HUES64 (cell line): ENCODE data around the gene FSTL3.

Experiments used
- H3K27ac ChIP-seq: 2 replicates; pipeline ENCODE4 v1.7.0; 2013; ENCODE audit warnings: low read depth, low read length, inconsistent platforms
- H3K27me3 ChIP-seq: 2 replicates; pipeline ENCODE4 v1.6.1; 2013; ENCODE audit warnings: mild to moderate bottlenecking, low read length; ENCODE audit not compliant: insufficient read depth
- H3K36me3 ChIP-seq: 2 replicates; pipeline ENCODE4 v1.6.1; 2013; ENCODE audit warnings: mild to moderate bottlenecking, low read length; ENCODE audit not compliant: insufficient read depth
- H3K4me1 ChIP-seq: 2 replicates; pipeline ENCODE4 v1.6.1; 2013; ENCODE audit warnings: mild to moderate bottlenecking, low read length, moderate library complexity; ENCODE audit not compliant: insufficient read depth
- H3K4me3 ChIP-seq: 2 replicates; pipeline ENCODE4 v1.5.1; 2013; ENCODE audit warnings: mild to moderate bottlenecking, low read length, moderate library complexity
- H3K9ac ChIP-seq: 2 replicates; pipeline ENCODE4 v1.6.1; 2013; ENCODE audit warnings: mild to moderate bottlenecking, low read depth, low read length
- H3K9me3 ChIP-seq: 2 replicates; pipeline ENCODE4 v1.6.1; 2013; ENCODE audit warnings: low read depth, low read length; ENCODE audit not compliant: insufficient read depth
- WGBS: fragments of 150-250, 120-280 bp; methylation state at CpG from one replicate; pipeline ENCODE4 v1.1.7; 2013; ENCODE audit warnings: missing lambda C conversion rate; 5-methylcytosine and 5-hydroxymethylcytosine counted together

The FSTL3 gene

GRCh38 chr19:709196-709964, 33.2 kb downstream of the FSTL3 start:
- Histone ChIP-seq H3K36me3 (no peaks in the 10 kb centered on the region), H3K9ac (peak overlapping the region; percentile 31; the same call in 1 of the 2 replicates), H3K27me3 (peaks cover 8% of the 10 kb centered on the region; the same call in 1 of the 2 replicates), H3K27ac (no peak overlapping the region), H3K9me3 (no peaks in the 10 kb centered on the region), H3K4me1 (0 out of 2 replicates have a peak, but pooled peaks cover 4% of the 10 kb centered on the region), H3K4me3 (peak overlapping the region; percentile 59)
- 7% methylated on average over 78 of the region's 78 CpGs for WGBS

- peaks cover 8% of the 10 kb centered on the region; the same call in 1 of the 2 replicates for H3K27me3 ChIP-seq
- H3K9me3 ChIP-seq = no peaks in the 10 kb centered on the region
- peak overlapping the region; percentile 59 for H3K4me3 ChIP-seq
- no peak overlapping the region for H3K27ac ChIP-seq
- 58% methylated on average over 27 of the region's 27 CpGs for WGBS
- H3K4me1 ChIP-seq = 0 out of 2 replicates have a peak, but pooled peaks cover 4% of the 10 kb centered on the region
- no peak overlapping the region for H3K9ac ChIP-seq
- no peaks in the 10 kb centered on the region for H3K36me3 ChIP-seq
These were observed 33.9 kb downstream of the FSTL3 start for GRCh38 chr19:709965-710571.

- no peaks in the 10 kb centered on the region for H3K36me3 ChIP-seq
- H3K9ac ChIP-seq = no peak overlapping the region
- no peak overlapping the region for H3K4me3 ChIP-seq
- 68% methylated on average over 21 of the region's 21 CpGs for WGBS
- H3K27me3 ChIP-seq = peaks cover 8% of the 10 kb centered on the region; the same call in 1 of the 2 replicates
- H3K9me3 ChIP-seq = no peaks in the 10 kb centered on the region
- 0 out of 2 replicates have a peak, but pooled peaks cover 4% of the 10 kb centered on the region for H3K4me1 ChIP-seq
- no peak overlapping the region for H3K27ac ChIP-seq
These were observed 34.6 kb downstream of the FSTL3 start for GRCh38 chr19:710767-711166.

- H3K36me3 ChIP-seq = no peaks in the 10 kb centered on the region
- H3K9ac ChIP-seq = no peak overlapping the region
- H3K4me1 ChIP-seq = 0 out of 2 replicates have a peak, but pooled peaks cover 4% of the 10 kb centered on the region
- no peak overlapping the region; the same call in 1 of the 2 replicates for H3K27ac ChIP-seq
- 41% methylated on average over 8 of the region's 8 CpGs for WGBS
- no peak overlapping the region for H3K4me3 ChIP-seq
- peaks cover 8% of the 10 kb centered on the region; the same call in 1 of the 2 replicates for H3K27me3 ChIP-seq
- H3K9me3 ChIP-seq = no peaks in the 10 kb centered on the region
These were observed 35.1 kb downstream of the FSTL3 start for GRCh38 chr19:711254-711653.

GRCh38 chr19:715347-715746, 39.2 kb downstream of the FSTL3 start:
- WGBS = 98% methylated on average over 3 of the region's 3 CpGs
- H3K4me1 ChIP-seq = 0 out of 2 replicates have a peak, but pooled peaks cover 7% of the 10 kb centered on the region
- H3K9me3 ChIP-seq = no peaks in the 10 kb centered on the region
- H3K9ac ChIP-seq = no peak overlapping the region
- no peak overlapping the region for H3K4me3 ChIP-seq
- no peaks in the 10 kb centered on the region for H3K36me3 ChIP-seq
- no peak overlapping the region for H3K27ac ChIP-seq
- H3K27me3 ChIP-seq = no peaks in the 10 kb centered on the region

GRCh38 chr19:718251-718951, 42.2 kb downstream of the FSTL3 start:
- no peaks in the 10 kb centered on the region for H3K9me3 ChIP-seq
- 73% methylated on average over 23 of the region's 23 CpGs for WGBS
- H3K4me3 ChIP-seq = no peak overlapping the region
- no peak overlapping the region for H3K27ac ChIP-seq
- 0 out of 2 replicates have a peak, but pooled peaks cover 3% of the 10 kb centered on the region for H3K4me1 ChIP-seq
- no peak overlapping the region for H3K9ac ChIP-seq
- no peaks in the 10 kb centered on the region for H3K27me3 ChIP-seq
- H3K36me3 ChIP-seq = no peaks in the 10 kb centered on the region

- H3K27me3 ChIP-seq = no peaks in the 10 kb centered on the region
- H3K36me3 ChIP-seq = no peaks in the 10 kb centered on the region
- no peak overlapping the region for H3K27ac ChIP-seq
- H3K4me1 ChIP-seq = 0 out of 2 replicates have a peak, but pooled peaks cover 3% of the 10 kb centered on the region
- WGBS = 82% methylated on average over 54 of the region's 54 CpGs
- no peak overlapping the region for H3K4me3 ChIP-seq
- no peak overlapping the region for H3K9ac ChIP-seq
- H3K9me3 ChIP-seq = no peaks in the 10 kb centered on the region
These were observed 42.9 kb downstream of the FSTL3 start for GRCh38 chr19:718991-719512.

- Histone ChIP-seq H3K9me3 (no peaks in the 10 kb centered on the region), H3K27me3 (no peaks in the 10 kb centered on the region), H3K36me3 (no peaks in the 10 kb centered on the region), H3K4me3 (no peak overlapping the region), H3K27ac (no peak overlapping the region), H3K4me1 (0 out of 2 replicates have a peak, but pooled peaks cover 3% of the 10 kb centered on the region), H3K9ac (no peak overlapping the region)
- 93% methylated on average over 66 of the region's 79 CpGs for WGBS
These were observed 43.6 kb downstream of the FSTL3 start for GRCh38 chr19:719636-720344.

- Histone ChIP-seq H3K9ac (no peak overlapping the region), H3K9me3 (no peaks in the 10 kb centered on the region), H3K27me3 (no peaks in the 10 kb centered on the region), H3K4me3 (no peak overlapping the region), H3K4me1 (0 out of 2 replicates have a peak, but pooled peaks cover 3% of the 10 kb centered on the region), H3K27ac (no peak overlapping the region), H3K36me3 (no peaks in the 10 kb centered on the region)
- 87% methylated on average over 39 of the region's 58 CpGs for WGBS
These were observed 44.4 kb downstream of the FSTL3 start for GRCh38 chr19:720345-721160.
